ENCODE measurements around the gene QSOX1.

GRCh38 chr1:180175806-180176205 lies 21.1 kb downstream of the QSOX1 start:
- TF ChIP-seq EZH2 (IDR thresholded peaks at IDR 0.05; ENCODE audit: borderline replicate concordance) (no peak), CTCF (IDR thresholded peaks at IDR 0.05; ENCODE audit: poor library complexity) (no peak), EZH2phosphoT487 (IDR thresholded peaks at IDR 0.05; ENCODE audit: low read depth, severe bottlenecking, unreplicated experiment) (no peak)

All from hepatocyte (in vitro differentiated cells).